ENCODE data around the gene CAV2. TPM values are rescaled to one million over a fixed set of nuclear protein-coding genes. Genes with fewer than 3 reads are reported as not detected.

Gene CAV2
- total and polyA plus RNA-seq, 4 donors, result 81.8 to 131 (median 88.2) TPM

DNA sequence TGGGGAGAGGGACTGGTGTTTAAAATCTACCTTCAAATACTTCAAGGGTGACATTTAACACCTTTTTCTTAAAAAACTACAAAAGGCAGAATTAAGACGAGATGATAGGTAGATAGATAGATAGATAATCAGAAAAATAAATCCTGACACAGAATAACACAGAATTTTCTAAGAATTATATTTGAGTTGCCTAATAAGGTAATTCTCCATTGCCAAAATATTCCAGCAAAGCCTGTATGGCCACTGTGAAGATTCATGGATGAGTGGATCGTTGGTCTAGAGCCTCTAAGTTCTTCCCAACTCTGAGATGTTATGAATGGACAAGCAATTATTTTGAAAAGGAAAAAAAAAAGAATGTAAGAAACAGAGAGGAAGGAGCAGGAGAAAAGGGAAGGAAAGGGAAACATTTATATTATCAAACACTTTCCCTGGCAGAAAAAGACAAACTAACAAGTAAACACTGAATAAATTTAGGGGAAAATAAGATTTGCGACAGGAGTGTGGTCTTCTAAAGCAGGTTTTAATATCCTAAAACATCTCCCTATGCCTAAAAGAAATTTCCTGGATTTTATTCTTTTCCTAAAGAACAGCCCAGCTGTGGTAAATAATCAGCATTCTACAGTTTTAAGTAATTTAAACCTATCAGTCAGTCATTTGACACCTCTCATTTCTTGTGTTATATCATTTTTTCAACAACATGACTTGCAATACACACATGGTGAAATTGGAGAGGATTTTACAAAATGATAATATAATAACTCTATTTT lies 7.5 kb upstream of the CAV2 start:
- WGBS, 2 donors, result 32 to 37% methylated on average over 3 of the region's 3 CpGs
- H3K27me3 ChIP-seq (ENCODE audit: control insufficient read depth in 1 of 2, insufficient read depth in 2 of 2, low read length in 1 of 2), result no peaks in the 10 kb centered on the region
- no peaks in the 10 kb centered on the region for H3K36me3 ChIP-seq (ENCODE audit: control insufficient read depth in 1 of 2, insufficient read depth in 2 of 2, low read length in 1 of 2)
- DNase-seq (no peak), ATAC-seq (ENCODE audit: low FRiP score) (no peak)
- no peaks in the 10 kb centered on the region for H3K9me3 ChIP-seq (ENCODE audit: control insufficient read depth, low read length)
- H3K4me3 ChIP-seq (ENCODE audit: low read length in 2 of 2), result peak overlapping the region in 1 of 2 donors; percentile 26
- peak overlapping the region; percentile 33 to 90 for H3K27ac ChIP-seq (ENCODE audit: low read depth in 1 of 2, low read length in 2 of 2)
- intact Hi-C loops (cut with DNase I), result no loop called here
- H3K4me1 ChIP-seq (ENCODE audit: control insufficient read depth in 1 of 2, insufficient read depth in 2 of 2, low read length in 2 of 2), result no peaks in the 10 kb centered on the region

DNA sequence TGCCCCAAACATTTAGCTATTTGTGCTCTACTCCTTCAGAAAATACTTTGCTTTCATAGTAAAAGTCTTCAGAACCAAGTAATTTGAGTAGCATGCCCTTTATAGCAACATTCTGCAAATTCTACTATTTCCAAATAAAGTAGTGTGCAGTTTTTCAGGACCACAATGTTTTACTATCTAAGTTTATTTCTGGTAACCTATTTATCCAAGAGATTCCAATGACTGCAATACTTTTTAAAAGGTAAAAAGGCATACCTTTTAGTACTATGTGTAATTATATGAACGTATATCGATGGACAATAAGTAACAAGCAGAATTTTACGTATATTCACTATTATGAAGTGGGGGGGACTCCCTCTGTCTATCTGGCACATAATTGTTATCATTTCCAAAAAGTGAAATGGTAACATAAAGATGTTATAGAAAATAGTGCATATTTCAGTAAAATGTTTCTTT lies 6.9 kb upstream of the CAV2 start:
- H3K4me3 ChIP-seq (ENCODE audit: low read length in 2 of 2), result no peak overlapping the region
- DNase-seq (no peak), ATAC-seq (ENCODE audit: low FRiP score) (no peak)
- no peaks in the 10 kb centered on the region for H3K9me3 ChIP-seq (ENCODE audit: control insufficient read depth, low read length)
- H3K27me3 ChIP-seq (ENCODE audit: control insufficient read depth in 1 of 2, insufficient read depth in 2 of 2, low read length in 1 of 2), result no peaks in the 10 kb centered on the region
- no peaks in the 10 kb centered on the region for H3K4me1 ChIP-seq (ENCODE audit: control insufficient read depth in 1 of 2, insufficient read depth in 2 of 2, low read length in 2 of 2)
- H3K36me3 ChIP-seq (ENCODE audit: control insufficient read depth in 1 of 2, insufficient read depth in 2 of 2, low read length in 1 of 2), result no peaks in the 10 kb centered on the region
- intact Hi-C loops (cut with DNase I), result no loop called here
- WGBS, 2 donors, result 12 to 15% methylated on average over 3 of the region's 3 CpGs
- no peak overlapping the region for H3K27ac ChIP-seq (ENCODE audit: low read depth in 1 of 2, low read length in 2 of 2)

DNA sequence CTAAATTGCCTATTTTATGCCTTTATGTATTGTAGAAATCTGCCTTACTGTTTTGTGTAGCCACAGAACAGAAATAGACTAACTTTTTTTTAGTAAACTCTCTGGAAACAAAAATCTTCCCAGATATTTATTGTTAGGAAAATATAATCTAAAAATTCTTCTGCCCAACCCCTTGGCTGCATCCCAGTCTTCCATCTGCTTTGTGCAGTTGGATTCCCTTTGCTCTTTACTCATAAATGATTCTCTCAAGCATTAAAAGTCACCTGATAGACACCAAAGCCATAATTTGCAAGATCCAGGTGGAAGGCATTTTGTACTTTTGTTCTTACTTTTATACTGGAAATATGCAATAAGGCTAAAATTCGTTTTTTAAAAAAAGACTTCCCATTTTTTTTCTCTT lies 6.1 kb upstream of the CAV2 start:
- DNase-seq (no peak), ATAC-seq (ENCODE audit: low FRiP score) (no peak)
- H3K36me3 ChIP-seq (ENCODE audit: control insufficient read depth in 1 of 2, insufficient read depth in 2 of 2, low read length in 1 of 2), result no peaks in the 10 kb centered on the region
- H3K4me3 ChIP-seq (ENCODE audit: low read length in 2 of 2), result no peak overlapping the region
- no peaks in the 10 kb centered on the region for H3K27me3 ChIP-seq (ENCODE audit: control insufficient read depth in 1 of 2, insufficient read depth in 2 of 2, low read length in 1 of 2)
- intact Hi-C loops (cut with DNase I), result no loop called here
- WGBS, 2 donors, result 2% methylated on average over 1 of the region's 1 CpG
- H3K9me3 ChIP-seq (ENCODE audit: control insufficient read depth, low read length), result no peaks in the 10 kb centered on the region
- H3K27ac ChIP-seq (ENCODE audit: low read depth in 1 of 2, low read length in 2 of 2), result peak overlapping the region; percentile 44 to 76
- H3K4me1 ChIP-seq (ENCODE audit: control insufficient read depth in 1 of 2, insufficient read depth in 2 of 2, low read length in 2 of 2), result no peaks in the 10 kb centered on the region

DNA sequence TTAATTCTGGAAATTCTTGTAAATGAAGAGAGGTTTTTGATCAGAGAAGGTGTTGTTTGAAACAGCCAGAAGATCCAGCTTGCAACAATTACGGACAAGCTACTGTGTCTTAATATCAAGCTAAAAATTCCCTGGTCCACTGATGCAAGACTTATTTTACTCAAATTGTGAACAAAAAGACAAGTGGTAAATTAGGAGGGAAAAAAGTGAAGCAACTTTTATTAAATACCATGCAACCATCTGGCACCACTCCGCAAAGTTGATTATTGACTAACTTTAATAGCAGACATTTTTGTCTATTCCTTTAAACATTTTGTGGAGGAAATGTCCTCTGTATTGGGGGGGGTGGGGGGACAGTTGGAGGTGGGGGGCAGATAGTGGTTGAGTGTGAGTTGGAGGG lies 5.1 kb upstream of the CAV2 start:
- DNase-seq, result no peak
- intact Hi-C loops (cut with DNase I), result no loop called here
- H3K4me1 ChIP-seq (ENCODE audit: control insufficient read depth in 1 of 2, insufficient read depth in 2 of 2, low read length in 2 of 2), result no peaks in the 10 kb centered on the region
- ATAC-seq (ENCODE audit: low FRiP score), result no peak
- H3K4me3 ChIP-seq (ENCODE audit: low read length in 2 of 2), result no peak overlapping the region
- H3K27ac ChIP-seq (ENCODE audit: low read depth in 1 of 2, low read length in 2 of 2), result peak overlapping the region in 1 of 2 donors; percentile 43
- no peaks in the 10 kb centered on the region for H3K27me3 ChIP-seq (ENCODE audit: control insufficient read depth in 1 of 2, insufficient read depth in 2 of 2, low read length in 1 of 2)
- WGBS, 2 donors, result 95 to 99% methylated on average over 2 of the region's 2 CpGs
- no peaks in the 10 kb centered on the region for H3K9me3 ChIP-seq (ENCODE audit: control insufficient read depth, low read length)
- H3K36me3 ChIP-seq (ENCODE audit: control insufficient read depth in 1 of 2, insufficient read depth in 2 of 2, low read length in 1 of 2), result no peaks in the 10 kb centered on the region

DNA sequence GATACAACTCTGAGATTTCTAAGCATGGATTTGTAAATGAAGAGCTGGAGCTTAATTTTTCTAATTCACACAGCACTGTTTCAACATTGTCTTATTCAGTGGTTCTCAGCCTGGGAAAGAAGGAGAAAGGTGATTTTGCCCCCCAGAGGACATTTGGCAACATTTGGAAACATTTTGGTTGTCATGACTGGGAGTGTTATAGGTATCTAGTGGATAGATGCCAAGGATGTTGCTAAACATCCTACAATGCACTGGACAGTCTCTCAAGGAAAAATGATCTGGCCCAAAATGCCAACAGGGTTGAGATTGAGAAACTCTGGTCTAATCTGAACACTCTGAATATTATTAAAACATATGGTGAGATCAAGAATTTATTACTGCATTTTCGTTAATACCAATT lies 3.8 kb upstream of the CAV2 start:
- no peak for DNase-seq
- Histone ChIP-seq H3K4me3 (ENCODE audit: low read length in 2 of 2) (no peak overlapping the region), H3K27me3 (ENCODE audit: control insufficient read depth in 1 of 2, insufficient read depth in 2 of 2, low read length in 1 of 2) (no peaks in the 10 kb centered on the region), H3K36me3 (ENCODE audit: control insufficient read depth in 1 of 2, insufficient read depth in 2 of 2, low read length in 1 of 2) (no peaks in the 10 kb centered on the region), H3K9me3 (ENCODE audit: control insufficient read depth, low read length) (no peaks in the 10 kb centered on the region), H3K27ac (ENCODE audit: low read depth in 1 of 2, low read length in 2 of 2) (peak overlapping the region; percentile 64 to 72), H3K4me1 (ENCODE audit: control insufficient read depth in 1 of 2, insufficient read depth in 2 of 2, low read length in 2 of 2) (no peaks in the 10 kb centered on the region)
- intact Hi-C loops (cut with DNase I), result loop anchor here (5.0 kb wide), 2 partner anchors 43 to 48 kb away; no protein-coding TSS in a partner anchor
- whole genome bisulfite sequencing, 2 donors, result 87 to 89% methylated on average over 1 of the region's 1 CpG
- ATAC-seq (ENCODE audit: low FRiP score), result no peak

DNA sequence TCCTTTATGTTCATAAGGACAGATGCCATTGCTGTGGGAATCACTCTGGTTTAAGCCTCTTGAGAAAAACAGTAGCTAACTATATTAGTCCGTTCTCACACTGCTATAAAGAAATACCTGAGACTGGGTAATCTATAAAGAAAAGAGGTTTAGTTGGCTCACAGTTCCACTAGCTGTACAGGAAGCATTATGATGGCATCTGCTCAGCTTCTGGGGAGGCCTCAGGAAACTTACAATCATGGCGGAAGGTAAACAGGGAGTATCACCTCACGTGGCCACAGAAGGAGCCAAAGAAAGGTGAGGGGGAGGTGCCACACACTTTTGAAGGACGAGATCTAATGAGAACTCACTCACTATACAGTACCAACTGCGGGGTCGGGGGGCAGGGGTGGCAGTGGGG lies 2.9 kb upstream of the CAV2 start:
- H3K4me1 ChIP-seq (ENCODE audit: control insufficient read depth in 1 of 2, insufficient read depth in 2 of 2, low read length in 2 of 2), result no peaks in the 10 kb centered on the region
- H3K9me3 ChIP-seq (ENCODE audit: control insufficient read depth, low read length), result no peaks in the 10 kb centered on the region
- H3K36me3 ChIP-seq (ENCODE audit: control insufficient read depth in 1 of 2, insufficient read depth in 2 of 2, low read length in 1 of 2), result no peaks in the 10 kb centered on the region
- no peak for DNase-seq
- intact Hi-C loops (cut with DNase I), result loop anchor here (5.0 kb wide), 2 partner anchors 44 to 49 kb away; no protein-coding TSS in a partner anchor
- H3K27me3 ChIP-seq (ENCODE audit: control insufficient read depth in 1 of 2, insufficient read depth in 2 of 2, low read length in 1 of 2), result no peaks in the 10 kb centered on the region
- no peak for ATAC-seq (ENCODE audit: low FRiP score)
- no peak overlapping the region for H3K27ac ChIP-seq (ENCODE audit: low read depth in 1 of 2, low read length in 2 of 2)
- no peak overlapping the region for H3K4me3 ChIP-seq (ENCODE audit: low read length in 2 of 2)
- WGBS, 2 donors, result 92 to 96% methylated on average over 6 of the region's 6 CpGs

DNA sequence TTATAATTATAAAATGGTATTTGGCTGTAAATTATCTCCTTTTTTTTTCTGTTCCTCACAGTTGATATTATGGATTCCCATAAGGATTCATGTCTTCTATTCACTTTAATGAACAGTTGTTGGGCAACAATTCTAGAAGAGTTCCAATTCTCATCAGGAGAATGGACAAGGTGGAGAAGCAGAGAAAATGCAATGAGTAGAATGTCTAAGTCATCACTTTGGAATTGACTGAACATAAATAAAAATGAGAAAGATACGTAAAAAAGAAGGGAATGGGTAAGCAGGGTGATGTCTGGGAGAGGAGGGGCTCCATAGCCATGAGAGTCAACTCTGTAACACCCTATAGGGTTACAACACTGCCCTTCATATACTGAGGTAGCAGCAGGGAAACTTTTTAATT lies 1.8 kb upstream of the CAV2 start:
- Histone ChIP-seq H3K27ac (ENCODE audit: low read depth in 1 of 2, low read length in 2 of 2) (no peak overlapping the region), H3K4me3 (ENCODE audit: low read length in 2 of 2) (no peak overlapping the region), H3K4me1 (ENCODE audit: control insufficient read depth in 1 of 2, insufficient read depth in 2 of 2, low read length in 2 of 2) (no peaks in the 10 kb centered on the region), H3K27me3 (ENCODE audit: control insufficient read depth in 1 of 2, insufficient read depth in 2 of 2, low read length in 1 of 2) (no peaks in the 10 kb centered on the region), H3K9me3 (ENCODE audit: control insufficient read depth, low read length) (no peaks in the 10 kb centered on the region), H3K36me3 (ENCODE audit: control insufficient read depth in 1 of 2, insufficient read depth in 2 of 2, low read length in 1 of 2) (no peaks in the 10 kb centered on the region)
- DNase-seq (no peak), ATAC-seq (ENCODE audit: low FRiP score) (no peak)
- intact Hi-C loops (cut with DNase I), result loop anchor here (5.0 kb wide), 2 partner anchors 45 to 50 kb away; no protein-coding TSS in a partner anchor
- WGBS, 2 donors, result 37 to 48% methylated on average over 1 of the region's 1 CpG

DNA sequence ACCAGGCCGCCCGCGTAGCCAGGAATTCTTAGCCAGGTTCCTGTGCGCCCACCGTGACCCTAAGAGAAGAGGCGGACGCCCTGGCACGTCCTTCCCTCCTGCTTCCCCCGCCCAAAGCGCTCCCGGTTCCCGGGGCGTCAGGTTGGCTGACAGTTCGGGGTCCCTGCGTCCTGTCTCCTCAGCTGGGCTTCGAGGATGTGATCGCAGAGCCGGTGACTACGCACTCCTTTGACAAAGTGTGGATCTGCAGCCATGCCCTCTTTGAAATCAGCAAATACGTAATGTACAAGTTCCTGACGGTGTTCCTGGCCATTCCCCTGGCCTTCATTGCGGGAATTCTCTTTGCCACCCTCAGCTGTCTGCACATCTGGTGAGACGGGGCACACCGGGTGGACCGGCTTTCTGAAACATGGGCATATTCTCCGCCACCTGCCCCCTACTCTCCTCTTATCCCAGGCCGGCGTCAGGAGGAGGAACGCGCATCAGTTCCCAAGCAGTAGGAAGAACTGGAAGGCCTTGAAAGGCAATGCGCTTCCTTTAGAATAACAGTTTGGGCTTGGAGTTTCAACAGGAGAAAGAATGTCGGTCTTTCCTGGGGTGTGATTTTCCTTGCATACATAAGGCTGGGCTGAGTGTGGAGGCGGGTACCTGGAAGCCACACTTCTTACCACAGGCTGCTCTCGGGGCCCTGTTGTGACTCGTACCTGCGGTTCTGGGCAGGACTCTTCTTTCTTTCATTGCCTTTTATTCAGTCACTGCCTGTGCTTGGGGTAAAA lies 728 bp downstream of the CAV2 start:
- H3K27ac ChIP-seq (ENCODE audit: low read depth in 1 of 2, low read length in 2 of 2), result peak overlapping the region; percentile 20 to 90
- ATAC-seq (ENCODE audit: low FRiP score) (peak; percentile 59), DNase-seq (peak; percentile 54 to 73)
- H3K9me3 ChIP-seq (ENCODE audit: control insufficient read depth, low read length), result no peaks in the 10 kb centered on the region
- H3K4me3 ChIP-seq (ENCODE audit: low read length in 2 of 2), result peak overlapping the region; percentile 60 to 80
- intact Hi-C loops (cut with DNase I), result loop anchor here in 1 of 2 donors (2.0 kb wide), 1 partner anchor 27 kb away; no protein-coding TSS in a partner anchor
- H3K27me3 ChIP-seq (ENCODE audit: control insufficient read depth in 1 of 2, insufficient read depth in 2 of 2, low read length in 1 of 2), result no peaks in the 10 kb centered on the region
- peaks cover 0 to 3% of the 10 kb centered on the region in 2 donors for H3K4me1 ChIP-seq (ENCODE audit: control insufficient read depth in 1 of 2, insufficient read depth in 2 of 2, low read length in 2 of 2)
- H3K36me3 ChIP-seq (ENCODE audit: control insufficient read depth in 1 of 2, insufficient read depth in 2 of 2, low read length in 1 of 2), result no peaks in the 10 kb centered on the region
- WGBS, 2 donors, result 0 to 1% methylated on average over 31 to 36 of the region's 36 CpGs

Data from aorta (tissue), 5 donors.